Activated T-cell treated with anti-CD3 and anti-CD28 coated beads, Interleukin-2, amount 50 U/mL, for 72 hours (primary cell): Measurements from ENCODE around the gene ZDHHC24. TPM values are rescaled to one million over a fixed set of nuclear protein-coding genes. Genes with fewer than 3 reads are reported as not detected.

Experiments
- ATAC-seq, 2 donors: fragments of 150-1000 bp; cut with Tn5 transposase; replicated peaks in 1 of 2; 2 replicates each; pipeline ENCODE4 v1.10.0; 2021; ENCODE audit warnings: moderate library complexity in 2 of 2, mild to moderate bottlenecking in 1 of 2
- DNase-seq, 2 donors: peaks; one replicate each; pipeline ENCODE4 v3.0.0; 2021 to 2022; ENCODE audit warnings: mixed read lengths in 1 of 2
- H3K27ac Mint-ChIP-seq: one replicate; pipeline ENCODE4 v1.8.0; 2022; ENCODE audit warnings: mild to moderate bottlenecking, moderate library complexity, mixed read lengths
- H3K27me3 Mint-ChIP-seq: one replicate; pipeline ENCODE4 v1.8.0; 2022; ENCODE audit warnings: low read depth, mixed read lengths
- H3K36me3 Mint-ChIP-seq, 2 donors: one replicate each; pipeline ENCODE4 v1.8.0; 2022; ENCODE audit warnings: mixed read lengths in 2 of 2, mild to moderate bottlenecking in 1 of 2; ENCODE audit not compliant: insufficient read depth in 2 of 2
- H3K4me1 Mint-ChIP-seq: one replicate; pipeline ENCODE4 v1.8.0; 2022; ENCODE audit warnings: low read depth, mixed read lengths
- H3K4me3 Mint-ChIP-seq, 2 donors: one replicate each; pipeline ENCODE4 v1.8.0; 2022; ENCODE audit warnings: mild to moderate bottlenecking in 2 of 2, mixed read lengths in 2 of 2, moderate library complexity in 2 of 2
- H3K9me3 Mint-ChIP-seq, 2 donors: one replicate each; pipeline ENCODE4 v1.8.0; 2022; ENCODE audit warnings: mixed read lengths in 2 of 2
- total RNA-seq, 2 donors: library from RNA; stranded (reverse); gene quantifications; one replicate each; pipeline ENCODE4 v1.2.3, GENCODE V29; 2022

Gene ZDHHC24
- total RNA-seq, 2 donors from 2014 or later: 19.8 to 22.0 TPM

DNA sequence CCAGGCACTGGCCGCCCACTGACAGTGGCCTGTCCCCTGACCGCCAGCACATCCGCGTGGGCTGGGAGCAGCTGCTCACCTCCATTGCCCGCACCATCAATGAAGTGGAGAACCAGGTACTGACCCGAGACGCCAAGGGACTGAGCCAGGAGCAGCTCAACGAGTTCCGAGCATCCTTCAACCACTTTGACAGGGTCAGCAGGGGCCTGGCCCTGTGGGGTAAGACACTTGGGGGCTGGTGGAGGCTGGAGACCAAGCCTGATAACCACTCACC, 16.1 kb upstream of the ZDHHC24 start:
- ATAC-seq: no peak
- Mint-ChIP-seq H3K27ac (no peak overlapping the region), H3K4me1 (peaks cover 6% of the 10 kb centered on the region), H3K4me3 (no peak overlapping the region), H3K9me3 (no peaks in the 10 kb centered on the region), H3K36me3 (peaks cover 0 to 1% of the 10 kb centered on the region in 2 donors), H3K27me3 (peaks cover 17% of the 10 kb centered on the region)
- no peak for DNase-seq

DNA sequence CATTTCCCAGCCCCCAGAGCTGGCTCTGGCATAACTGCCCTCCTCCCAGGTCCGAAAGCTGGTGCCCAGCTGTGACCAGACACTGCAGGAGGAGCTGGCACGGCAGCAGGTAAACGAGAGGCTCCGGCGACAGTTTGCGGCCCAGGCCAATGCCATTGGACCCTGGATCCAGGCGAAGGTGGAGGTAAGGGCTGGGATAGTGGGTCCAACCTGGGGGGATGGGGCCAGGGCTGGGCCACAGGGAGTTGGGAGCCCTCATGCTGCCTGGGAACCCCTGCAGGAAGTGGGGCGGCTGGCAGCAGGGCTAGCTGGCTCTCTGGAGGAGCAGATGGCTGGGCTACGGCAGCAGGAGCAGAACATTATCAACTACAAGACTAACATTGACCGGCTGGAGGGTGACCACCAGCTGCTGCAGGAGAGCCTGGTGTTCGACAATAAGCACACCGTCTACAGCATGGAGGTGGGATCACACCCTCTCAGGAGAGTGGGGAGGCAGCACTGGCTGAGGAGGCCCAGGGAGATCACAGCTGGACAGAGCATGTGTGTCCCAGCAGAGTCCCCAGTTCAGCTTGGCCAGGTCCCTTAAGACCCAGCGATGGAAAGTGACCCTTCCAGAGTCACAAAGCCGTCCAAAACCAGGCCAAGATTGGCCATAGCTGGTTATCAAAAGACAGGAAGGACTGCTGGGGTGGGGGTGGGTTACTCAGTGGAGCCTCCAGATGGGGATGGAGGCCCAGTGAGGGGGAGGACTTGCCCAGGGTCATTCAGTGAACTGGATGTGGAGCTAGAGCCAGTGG, 15.5 kb upstream of the ZDHHC24 start:
- Mint-ChIP-seq H3K4me1 (peaks cover 6% of the 10 kb centered on the region), H3K27me3 (peaks cover 17% of the 10 kb centered on the region), H3K27ac (no peak overlapping the region), H3K9me3 (no peaks in the 10 kb centered on the region), H3K4me3 (no peak overlapping the region), H3K36me3 (peaks cover 0 to 1% of the 10 kb centered on the region in 2 donors)
- ATAC-seq (no peak), DNase-seq (no peak)

GRCh38 chr11:66559866-66560676, 14.2 kb upstream of the ZDHHC24 start:
- no peak overlapping the region for H3K4me3 Mint-ChIP-seq
- no peak for DNase-seq
- H3K27me3 Mint-ChIP-seq: peaks cover 13% of the 10 kb centered on the region
- ATAC-seq: no peak
- H3K27ac Mint-ChIP-seq: no peak overlapping the region
- H3K4me1 Mint-ChIP-seq: peaks cover 6% of the 10 kb centered on the region
- H3K9me3 Mint-ChIP-seq: no peaks in the 10 kb centered on the region
- no peaks in the 10 kb centered on the region for H3K36me3 Mint-ChIP-seq

DNA sequence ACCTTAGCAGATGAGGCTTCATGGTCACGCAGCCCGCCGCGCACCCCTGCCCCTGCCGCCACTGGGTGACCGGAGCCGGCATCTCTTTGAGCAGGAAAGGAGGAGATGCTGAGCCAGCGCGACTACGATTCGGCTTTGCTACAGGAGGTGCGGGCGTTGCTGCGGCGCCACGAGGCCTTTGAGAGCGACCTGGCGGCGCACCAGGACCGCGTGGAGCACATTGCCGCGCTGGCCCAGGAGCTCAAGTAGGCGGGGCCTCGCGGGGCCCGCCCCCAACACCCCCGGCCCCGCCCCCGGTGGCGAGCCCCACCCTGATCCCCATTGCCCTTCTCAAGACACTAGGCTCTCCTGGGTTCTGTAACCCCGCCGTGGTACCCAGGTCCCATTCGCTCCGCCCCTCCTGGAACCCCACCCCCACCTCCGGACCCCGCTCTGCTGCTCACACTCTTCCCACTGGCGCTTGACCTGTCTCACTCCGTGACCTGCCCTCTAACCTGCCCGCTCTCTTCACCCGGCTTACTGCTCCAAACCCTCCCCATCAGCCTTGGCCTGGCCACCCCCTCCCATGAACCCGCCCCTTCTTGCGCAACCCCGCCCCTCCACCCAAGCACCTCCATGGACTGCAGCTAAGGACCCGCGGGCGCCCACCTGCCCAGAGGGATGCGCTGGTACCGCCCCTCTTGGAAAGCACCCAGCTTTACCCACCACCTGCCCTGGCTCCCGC, 13.5 kb upstream of the ZDHHC24 start:
- no peaks in the 10 kb centered on the region for H3K36me3 Mint-ChIP-seq
- peak in 1 of 2 donors; percentile 12 for DNase-seq
- H3K27ac Mint-ChIP-seq: no peak overlapping the region
- H3K4me3 Mint-ChIP-seq: peak overlapping the region in 1 of 2 donors; percentile 40
- peaks cover 6% of the 10 kb centered on the region for H3K4me1 Mint-ChIP-seq
- H3K9me3 Mint-ChIP-seq: no peaks in the 10 kb centered on the region
- H3K27me3 Mint-ChIP-seq: peaks cover 13% of the 10 kb centered on the region
- ATAC-seq: peak; percentile 55

DNA sequence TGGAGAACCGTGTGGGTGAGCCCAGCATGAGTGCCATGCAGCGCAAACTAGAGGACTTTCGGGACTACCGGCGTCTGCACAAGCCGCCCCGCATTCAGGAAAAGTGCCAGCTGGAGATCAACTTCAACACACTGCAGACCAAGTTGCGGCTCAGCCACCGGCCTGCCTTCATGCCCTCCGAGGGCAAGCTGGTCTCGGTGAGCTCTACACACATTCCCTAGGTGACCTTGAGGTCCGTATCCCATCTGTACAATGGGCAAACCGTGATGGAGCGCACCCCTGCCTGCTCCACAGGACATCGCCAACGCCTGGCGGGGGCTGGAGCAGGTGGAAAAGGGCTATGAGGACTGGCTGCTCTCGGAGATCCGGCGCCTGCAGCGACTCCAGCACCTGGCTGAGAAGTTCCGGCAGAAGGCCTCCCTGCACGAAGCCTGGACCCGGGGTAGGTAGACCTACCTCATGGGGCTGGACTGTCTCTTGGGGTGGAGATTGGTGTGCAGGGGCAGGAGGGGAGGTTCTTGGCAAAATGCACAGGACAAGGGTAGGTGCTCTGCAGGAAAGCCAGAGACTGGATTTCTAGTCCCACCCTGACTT, 12.0 kb upstream of the ZDHHC24 start:
- Mint-ChIP-seq H3K27me3 (peaks cover 13% of the 10 kb centered on the region), H3K4me1 (peaks cover 6% of the 10 kb centered on the region), H3K9me3 (no peaks in the 10 kb centered on the region), H3K36me3 (no peaks in the 10 kb centered on the region), H3K4me3 (no peak overlapping the region), H3K27ac (no peak overlapping the region)
- ATAC-seq (no peak), DNase-seq (no peak)

- ATAC-seq (no peak), DNase-seq (no peak)
- Mint-ChIP-seq H3K4me1 (peaks cover 6% of the 10 kb centered on the region), H3K4me3 (no peak overlapping the region), H3K36me3 (no peaks in the 10 kb centered on the region), H3K27ac (no peak overlapping the region), H3K9me3 (no peaks in the 10 kb centered on the region), H3K27me3 (peaks cover 13% of the 10 kb centered on the region)
Measured at GRCh38 chr11:66556086-66556485, 10.2 kb upstream of the ZDHHC24 start.

DNA sequence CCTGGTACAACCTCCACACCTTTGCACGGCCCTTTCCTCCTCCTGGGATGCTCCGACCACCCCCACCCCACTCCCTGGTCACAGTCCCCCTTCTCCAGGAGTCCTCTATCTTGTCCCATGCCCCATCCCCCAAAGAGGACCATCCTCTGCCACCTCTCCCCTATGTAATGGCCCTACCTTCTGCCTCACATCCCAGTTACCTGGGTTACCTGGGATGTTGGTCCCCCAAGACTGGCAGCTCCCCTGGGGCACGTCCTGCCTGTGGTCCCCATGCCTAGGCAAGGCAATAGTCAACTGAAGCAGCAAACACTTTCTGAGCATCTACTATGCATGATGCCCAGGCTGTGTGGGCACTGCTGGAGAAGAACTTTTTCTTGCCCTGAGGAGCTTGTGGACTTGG, 9.6 kb upstream of the ZDHHC24 start:
- Mint-ChIP-seq H3K27me3 (peaks cover 13% of the 10 kb centered on the region), H3K27ac (no peak overlapping the region), H3K4me3 (no peak overlapping the region), H3K9me3 (no peaks in the 10 kb centered on the region), H3K36me3 (no peaks in the 10 kb centered on the region), H3K4me1 (peaks cover 6% of the 10 kb centered on the region)
- no peak for ATAC-seq
- DNase-seq: no peak

- Mint-ChIP-seq H3K4me1 (peaks cover 6% of the 10 kb centered on the region), H3K9me3 (no peaks in the 10 kb centered on the region), H3K27me3 (peaks cover 13% of the 10 kb centered on the region), H3K4me3 (no peak overlapping the region), H3K36me3 (no peaks in the 10 kb centered on the region), H3K27ac (no peak overlapping the region)
- DNase-seq (no peak), ATAC-seq (no peak)
Measured at GRCh38 chr11:66554602-66555001, 8.8 kb upstream of the ZDHHC24 start.

- no peaks in the 10 kb centered on the region for H3K36me3 Mint-ChIP-seq
- DNase-seq (no peak), ATAC-seq (no peak)
- peaks cover 10% of the 10 kb centered on the region for H3K27me3 Mint-ChIP-seq
- H3K4me1 Mint-ChIP-seq: peaks cover 6% of the 10 kb centered on the region
- no peaks in the 10 kb centered on the region for H3K9me3 Mint-ChIP-seq
- no peak overlapping the region for H3K27ac Mint-ChIP-seq
- H3K4me3 Mint-ChIP-seq: no peak overlapping the region
Measured at GRCh38 chr11:66550887-66551286, 5.0 kb upstream of the ZDHHC24 start.

GRCh38 chr11:66549696-66550095, 3.8 kb upstream of the ZDHHC24 start:
- Mint-ChIP-seq H3K27me3 (peaks cover 10% of the 10 kb centered on the region), H3K9me3 (no peaks in the 10 kb centered on the region), H3K36me3 (no peaks in the 10 kb centered on the region), H3K27ac (no peak overlapping the region), H3K4me1 (peaks cover 12% of the 10 kb centered on the region), H3K4me3 (no peak overlapping the region)
- ATAC-seq: no peak
- DNase-seq: no peak

DNA sequence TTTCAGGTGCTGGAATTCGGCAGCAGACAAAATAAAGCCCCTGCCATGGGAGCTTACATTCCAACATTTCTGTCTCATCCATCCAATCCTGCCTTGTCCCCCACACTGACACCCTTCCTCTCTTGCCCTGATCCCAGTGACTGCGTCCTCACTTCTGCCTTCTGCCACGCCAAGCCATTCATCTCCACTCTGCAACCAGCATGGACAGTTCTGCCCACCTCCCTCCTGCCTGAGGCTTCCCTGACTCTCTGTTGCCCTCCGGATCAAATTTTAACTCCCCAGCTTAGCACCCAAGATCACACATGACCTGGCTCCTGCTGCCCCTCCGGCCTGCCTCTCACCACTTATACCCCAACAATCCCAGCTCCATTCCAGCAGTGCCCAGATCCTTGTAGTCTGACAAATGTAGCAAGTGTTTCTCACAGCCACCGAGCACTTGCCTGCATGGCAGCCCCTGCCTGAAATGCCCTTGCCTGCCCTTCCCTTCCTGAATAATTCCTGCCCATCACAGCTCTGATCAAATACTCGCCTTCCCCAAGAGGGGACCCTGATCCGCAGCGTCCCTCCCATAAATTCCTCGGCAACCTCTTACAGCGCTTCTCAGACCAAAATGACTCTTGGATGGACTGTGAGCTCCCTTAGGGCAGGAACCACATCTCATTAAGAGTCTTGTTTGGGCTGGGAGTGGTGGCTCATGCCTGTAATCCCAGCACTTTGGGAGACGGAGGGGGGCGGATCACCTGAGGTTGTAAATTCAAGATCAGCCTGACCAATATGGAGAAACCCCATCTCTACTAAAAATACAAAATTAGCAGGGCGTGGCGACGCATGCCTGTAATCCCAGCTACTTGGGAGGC, 3.2 kb upstream of the ZDHHC24 start:
- Mint-ChIP-seq H3K4me1 (peaks cover 18% of the 10 kb centered on the region), H3K4me3 (no peak overlapping the region), H3K36me3 (no peaks in the 10 kb centered on the region), H3K9me3 (no peaks in the 10 kb centered on the region), H3K27me3 (peaks cover 10% of the 10 kb centered on the region), H3K27ac (no peak overlapping the region)
- no peak for DNase-seq
- no peak for ATAC-seq

- Mint-ChIP-seq H3K27me3 (peaks cover 10% of the 10 kb centered on the region), H3K4me3 (no peak overlapping the region), H3K36me3 (no peaks in the 10 kb centered on the region), H3K27ac (no peak overlapping the region), H3K4me1 (peaks cover 26% of the 10 kb centered on the region), H3K9me3 (no peaks in the 10 kb centered on the region)
- no peak for DNase-seq
- ATAC-seq: no peak
Measured at GRCh38 chr11:66548041-66548440, 2.2 kb upstream of the ZDHHC24 start.
